Osteoblast (primary cell): ENCODE results near the gene NLGN4X. TPM values are rescaled to one million over a fixed set of nuclear protein-coding genes. Genes with fewer than 3 reads are reported as not detected.

Experiments used
- DNase-seq: peaks from one replicate; pipeline ENCODE4 v3.0.0; 2011; ENCODE audit warnings: low spot score, mixed read lengths; ENCODE audit not compliant: insufficient read length; ENCODE audit errors: missing footprints
- H2AFZ ChIP-seq: 2 replicates; pipeline ENCODE4 v1.6.0; 2011; ENCODE audit warnings: mild to moderate bottlenecking, low read length
- H3K27ac ChIP-seq: 2 replicates; pipeline ENCODE4 v1.5.1; 2011; ENCODE audit warnings: mild to moderate bottlenecking, low read depth, low read length, moderate library complexity
- H3K27me3 ChIP-seq: 2 replicates; pipeline ENCODE4 v1.6.0; 2012; ENCODE audit warnings: mild to moderate bottlenecking, control low read depth, inconsistent platforms, low read length, moderate library complexity; ENCODE audit not compliant: insufficient read depth
- H3K36me3 ChIP-seq: 2 replicates; pipeline ENCODE4 v1.5.1; 2011; ENCODE audit warnings: mild to moderate bottlenecking, low read length, control low read depth, moderate library complexity; ENCODE audit not compliant: insufficient read depth
- H3K4me1 ChIP-seq: 2 replicates; pipeline ENCODE4 v1.5.1; 2011; ENCODE audit warnings: mild to moderate bottlenecking, low read length, control low read depth, moderate library complexity; ENCODE audit not compliant: insufficient read depth
- H3K4me2 ChIP-seq: 2 replicates; pipeline ENCODE4 v1.6.0; 2011; ENCODE audit warnings: mild to moderate bottlenecking, low read length; ENCODE audit not compliant: insufficient read depth
- H3K4me3 ChIP-seq: fragments of 200-600 bp; sonication (generic); 3 replicates; pipeline ENCODE4 v1.5.1; 2012; ENCODE audit warnings: mild to moderate bottlenecking, low read length, inconsistent platforms; ENCODE audit not compliant: insufficient read depth
- H3K79me2 ChIP-seq: 2 replicates; pipeline ENCODE4 v1.6.0; 2012; ENCODE audit warnings: mild to moderate bottlenecking, low read length, control low read depth, inconsistent platforms; ENCODE audit not compliant: insufficient read depth
- H3K9me3 ChIP-seq: 2 replicates; pipeline ENCODE4 v1.5.1; 2011; ENCODE audit warnings: low read depth, low read length, control low read depth
- H4K20me1 ChIP-seq: 2 replicates; pipeline ENCODE4 v1.6.0; 2012; ENCODE audit warnings: mild to moderate bottlenecking, low read length, control low read depth; ENCODE audit not compliant: insufficient read depth
- CTCF ChIP-seq: IDR thresholded peaks from 2 replicates; pipeline ENCODE4 v1.5.1; 2011; ENCODE audit warnings: mild to moderate bottlenecking, low read depth, low read length, moderate library complexity; ENCODE audit errors: extremely low read depth
- total RNA-seq: library from RNA; depleted of rRNA; stranded (reverse); fragments of >200 nt; gene quantifications from 2 replicates; pipeline ENCODE4 v1.2.3, GENCODE V29; 2012

The NLGN4X gene
- total RNA-seq, 1 donor: 1.4 TPM

- H3K79me2 ChIP-seq: no peaks in the 10 kb centered on the region
- no peak for DNase-seq
These were observed 179.5 kb downstream of the NLGN4X start for GRCh38 chrX:6049132-6049531.

GRCh38 chrX:6041630-6042029 is 187.0 kb downstream of the NLGN4X start:
- TF ChIP-seq CTCF: no peak
- no peaks in the 10 kb centered on the region for H4K20me1 ChIP-seq

More at GRCh38 chrX:6049132-6049531, 179.5 kb downstream of the NLGN4X start:
- H3K4me3 ChIP-seq: no peak overlapping the region
- H3K4me1 ChIP-seq: no peaks in the 10 kb centered on the region
- H3K4me2 ChIP-seq: no peak overlapping the region
- H3K27me3 ChIP-seq: no peaks in the 10 kb centered on the region
- no peak for TF ChIP-seq CTCF
- H2AFZ ChIP-seq: no peak overlapping the region
- H3K27ac ChIP-seq: no peak overlapping the region
- H4K20me1 ChIP-seq: no peaks in the 10 kb centered on the region
- peaks cover 6% of the 10 kb centered on the region for H3K9me3 ChIP-seq
- H3K36me3 ChIP-seq: no peaks in the 10 kb centered on the region

GRCh38 chrX:6029014-6029413 is 199.7 kb downstream of the NLGN4X start:
- DNase-seq: no peak
- TF ChIP-seq CTCF: no peak
- H4K20me1 ChIP-seq: no peaks in the 10 kb centered on the region
- H3K27me3 ChIP-seq: no peaks in the 10 kb centered on the region
- H3K4me3 ChIP-seq: no peak overlapping the region
- H3K9me3 ChIP-seq: no peaks in the 10 kb centered on the region
- H3K4me1 ChIP-seq: no peaks in the 10 kb centered on the region
- H3K27ac ChIP-seq: no peak overlapping the region
- no peaks in the 10 kb centered on the region for H3K79me2 ChIP-seq
- H2AFZ ChIP-seq: no peak overlapping the region
- H3K36me3 ChIP-seq: no peaks in the 10 kb centered on the region
- H3K4me2 ChIP-seq: no peak overlapping the region

More at GRCh38 chrX:6041630-6042029, 187.0 kb downstream of the NLGN4X start:
- H3K4me3 ChIP-seq: no peak overlapping the region
- H3K4me2 ChIP-seq: no peak overlapping the region
- H3K27me3 ChIP-seq: no peaks in the 10 kb centered on the region
- no peak overlapping the region for H2AFZ ChIP-seq
- H3K36me3 ChIP-seq: no peaks in the 10 kb centered on the region
- H3K4me1 ChIP-seq: no peaks in the 10 kb centered on the region
- no peaks in the 10 kb centered on the region for H3K79me2 ChIP-seq
- no peak overlapping the region for H3K27ac ChIP-seq
- no peak for DNase-seq
- peaks cover 3% of the 10 kb centered on the region for H3K9me3 ChIP-seq

- Histone ChIP-seq H3K4me1 (no peaks in the 10 kb centered on the region), H3K27ac (no peak overlapping the region), H3K79me2 (no peaks in the 10 kb centered on the region), H3K4me2 (no peak overlapping the region), H3K9me3 (no peaks in the 10 kb centered on the region), H2AFZ (no peak overlapping the region), H3K27me3 (no peaks in the 10 kb centered on the region), H3K4me3 (no peak overlapping the region), H4K20me1 (no peaks in the 10 kb centered on the region), H3K36me3 (no peaks in the 10 kb centered on the region)
- no peak for TF ChIP-seq CTCF
- DNase-seq: no peak
These were observed 201.7 kb downstream of the NLGN4X start for GRCh38 chrX:6026980-6027379.
